HepG2 (cell line): Measurements from ENCODE around the gene MUC13. TPM values are rescaled to one million over a fixed set of nuclear protein-coding genes. Genes with fewer than 3 reads are reported as not detected.

Experiments used
- ATAC-seq: fragments of 200-7000 bp; cut with Tn5 transposase; 3 replicates; pipeline ENCODE4 v1.9.1; 2020; ENCODE audit warnings: mild to moderate bottlenecking, moderate library complexity
- BruUV-seq: library from RNA; stranded (reverse); fragments of 400-500 nt; replicated peaks from 2 replicates; lab custom pipeline; 2021; lab: Mats Ljungman, UMichigan
- CTCF ChIA-PET: fragments of 300-600 bp; formaldehyde crosslinking; extraction: SDS; loops from one replicate; lab custom pipeline; 2021; ENCODE audit warnings: low total read pairs, inconsistent platforms, low intra/inter-chr PET ratio; lab: Yijun Ruan, JAX
- POLR2A ChIA-PET: fragments of 350-600 bp; sonication (Branson Sonifier 250); formaldehyde crosslinking; loops from one replicate; lab custom pipeline; 2020; ENCODE audit warnings: antibody characterized with exemption, inconsistent platforms; lab: Yijun Ruan, JAX
- DNase-seq: peaks from one replicate; pipeline ENCODE4 v3.0.0-alpha.2; 2015; ENCODE audit warnings: low spot score
- FAIRE-seq: peaks from 3 replicates; lab custom pipeline; 2011; peaks lifted over from hg19 to GRCh38; lab: Jason Lieb, UNC
- H2AFZ ChIP-seq: one replicate; pipeline ENCODE4 v1.6.1; 2011; ENCODE audit warnings: low read length, inconsistent platforms
- H3K27ac ChIP-seq: fragments of 300-600 bp; 3 replicates; pipeline ENCODE4 v1.8.0; 2011; ENCODE audit warnings: mixed run types, mild to moderate bottlenecking, mixed read lengths, low read length, inconsistent platforms; ENCODE audit not compliant: insufficient read depth; ENCODE audit errors: extremely low read length
- H3K27me3 ChIP-seq, 2 experiments: fragments of 200-600 bp in 1 of 2; 2 replicates in 1 of 2; 3 replicates in 1 of 2; pipeline versions ENCODE4 v1.6.0 to v1.8.0; 2011; ENCODE audit warnings: low read length in 2 of 2, mild to moderate bottlenecking in 2 of 2, moderate library complexity in 2 of 2, inconsistent platforms in 1 of 2; ENCODE audit not compliant: insufficient read depth in 2 of 2, control insufficient read depth in 1 of 2
- H3K36me3 ChIP-seq, 2 experiments: fragments of 200-600 bp in 1 of 2; replicated peaks in 1 of 2; 2 replicates in 1 of 2; 3 replicates in 1 of 2; pipeline versions ENCODE4 v1.5.1 to v1.8.0; 2011; ENCODE audit warnings: low read length in 2 of 2, inconsistent platforms in 1 of 2; ENCODE audit not compliant: insufficient read depth in 2 of 2, control insufficient read depth in 1 of 2
- H3K4me1 ChIP-seq: 2 replicates; pipeline ENCODE4 v1.5.1; 2012; ENCODE audit warnings: low read length, inconsistent platforms; ENCODE audit not compliant: insufficient read depth
- H3K4me2 ChIP-seq: 2 replicates; pipeline ENCODE4 v1.6.0; 2011; ENCODE audit warnings: low read depth, low read length, inconsistent platforms
- H3K4me3 ChIP-seq, 3 experiments: fragments of 200-600 bp in 1 of 3; sonication (generic), shearing (Covaris generic) in 1 of 3; replicated peaks in 1 of 3; 2 replicates each; pipeline ENCODE4 v1.5.1; 2011 to 2016; ENCODE audit warnings: low read length in 3 of 3, inconsistent platforms in 2 of 3, low read depth in 2 of 3, mild to moderate bottlenecking in 2 of 3, control low read depth in 1 of 3, mixed read lengths in 1 of 3; ENCODE audit not compliant: insufficient read depth in 1 of 3
- H3K79me2 ChIP-seq: one replicate; pipeline ENCODE4 v1.6.1; 2011; ENCODE audit warnings: low read length, inconsistent platforms; ENCODE audit not compliant: insufficient read depth
- H3K9ac ChIP-seq: 2 replicates; pipeline ENCODE4 v1.6.0; 2011; ENCODE audit warnings: mild to moderate bottlenecking, low read depth, low read length, inconsistent platforms; ENCODE audit not compliant: insufficient read depth
- H3K9me3 ChIP-seq: 2 replicates; pipeline ENCODE4 v1.5.1; 2012; ENCODE audit warnings: mild to moderate bottlenecking, low read length
- H4K20me1 ChIP-seq: 2 replicates; pipeline ENCODE4 v1.6.0; 2011; ENCODE audit warnings: inconsistent platforms, mild to moderate bottlenecking, low read length, moderate library complexity; ENCODE audit not compliant: insufficient read depth
- HDAC1 ChIP-seq: sonication (generic); formaldehyde crosslinking; IDR thresholded peaks from 2 replicates; pipeline ENCODE4 v1.5.1; 2020; ENCODE audit warnings: mild to moderate bottlenecking, missing genetic modification reagents
- MAFK ChIP-seq, 2 experiments: IDR thresholded peaks in 1 of 2; conservative IDR thresholded peaks in 1 of 2; 2 replicates each; pipeline ENCODE4 v1.6.1; 2011; ENCODE audit warnings: improper control_type of control experiment in 2 of 2, low read length in 2 of 2
- NR2F2 ChIP-seq: IDR thresholded peaks from 2 replicates; pipeline ENCODE4 v1.6.1; 2012; ENCODE audit warnings: low read depth, inconsistent platforms, borderline replicate concordance
- PATZ1 ChIP-seq: sonication (generic); formaldehyde crosslinking; IDR thresholded peaks from 2 replicates; pipeline ENCODE4 v1.4.0; 2020; ENCODE audit warnings: missing genetic modification reagents
- ZBTB40 ChIP-seq, 2 experiments: fragments of 450-650 bp in 1 of 2; sonication (generic) in 1 of 2; formaldehyde crosslinking in 1 of 2; IDR thresholded peaks; 2 replicates each; pipeline versions ENCODE4 v1.6.1 to v1.8.0; 2016 to 2022; ENCODE audit warnings: antibody characterized with exemption in 1 of 2, mild to moderate bottlenecking in 1 of 2, missing genetic modification reagents in 1 of 2
- ZNF468 ChIP-seq: sonication (generic); formaldehyde crosslinking; IDR thresholded peaks from 2 replicates; pipeline ENCODE4 v1.8.0; 2022; ENCODE audit warnings: mild to moderate bottlenecking, moderate library complexity, missing genetic modification reagents
- ZNF737 ChIP-seq: sonication (generic); formaldehyde crosslinking; IDR thresholded peaks from 2 replicates; pipeline ENCODE4 v1.5.0; 2020; ENCODE audit warnings: missing genetic modification reagents, mild to moderate bottlenecking, borderline replicate concordance
- WGBS: methylation state at CpG from one replicate; pipeline ENCODE4 v1.1.6; 2017; ENCODE audit warnings: low lambda C conversion rate; 5-methylcytosine and 5-hydroxymethylcytosine counted together
- in situ Hi-C: cut with HindIII; loops from 2 replicates; pipeline ENCODE4 v1.10.0; 2017; ENCODE audit warnings: low pct_unique_long_range_greater_than_20kb; ENCODE audit not compliant: extremely low pct_ligation_motif_present
- intact Hi-C: fragments of 100-400 bp; cut with micrococcal nuclease; formaldehyde crosslinking; loops from one replicate; pipeline ENCODE4 v1.10.0; 2022; ENCODE audit not compliant: unreplicated experiment
- polyA plus RNA-seq, 8 experiments: library from polyadenylated mRNA; depleted of rRNA in 3 of 8; stranded (reverse) in 7 of 8; unstranded in 1 of 8; fragments of >200 nt; fragmentation: Illumina TruSeq in 4 of 8; extraction: Trizol in 4 of 8; gene quantifications; 2 replicates each; pipeline versions ENCODE4 v1.2.1 to v1.2.3, GENCODE V29; 2011 to 2016; ENCODE audit warnings: low read depth in 4 of 8, missing spikeins in 1 of 8, mixed read lengths in 1 of 8; ENCODE audit not compliant: insufficient read depth in 1 of 8
- total RNA-seq, 5 experiments: library from RNA; depleted of rRNA; stranded (reverse); fragments of >200 nt; fragmentation: Illumina TruSeq; extraction: Trizol; gene quantifications; 2 replicates each; pipeline ENCODE4 v1.2.3, GENCODE V29; 2016; ENCODE audit warnings: low read depth in 1 of 5

Gene MUC13
- total and polyA plus RNA-seq, 2 of the 13 experiments (the other 11 are each of a cell fraction or from before 2014, with no cell fraction given) = 0.04 to 1.2 TPM

- Histone ChIP-seq H3K27me3 (no peaks in the 10 kb centered on the region), H2AFZ (no peak overlapping the region), H4K20me1 (no peaks in the 10 kb centered on the region; the same call in 1 of the 2 replicates), H3K79me2 (peaks cover 58% of the 10 kb centered on the region), H3K27ac (no peak overlapping the region), H3K36me3 (peaks cover 2 to 5% of the 10 kb centered on the region in 2 experiments; a peak in 3 of 5 replicates), H3K4me1 (peaks cover 85% of the 10 kb centered on the region), H3K4me2 (peak overlapping the region; percentile 98; the same call in 1 of the 2 replicates), H3K9ac (peak overlapping the region; percentile 15; the same call in 1 of the 2 replicates), H3K9me3 (no peaks in the 10 kb centered on the region), H3K4me3 (no peak overlapping the region)
- DNase-seq = no peak
- FAIRE-seq = no peak
- ChIA-PET POLR2A (no interaction called here), CTCF (no interaction called here)
- no TSS peak for BruUV-seq
- no peak for ATAC-seq
- intact Hi-C loops (no loop called here), in situ Hi-C loops (no loop called here)
- WGBS = 87% methylated on average over 6 of the region's 7 CpGs
- no peak for TF ChIP-seq NR2F2
- TF ChIP-seq MAFK (conservative IDR thresholded peaks at IDR 0.05 in 1 of 2, IDR thresholded peaks at IDR 0.05 in 1 of 2; ENCODE audit: low read length in 2 of 2) = no peak
- TF ChIP-seq ZNF737 = no peak
- no peak for TF ChIP-seq PATZ1
- no peak for TF ChIP-seq HDAC1 (CRISPR knock-in tag)
- no peak for TF ChIP-seq ZBTB40 (IDR thresholded peaks at IDR 0.05)
- no peak for TF ChIP-seq ZBTB40 (CRISPR knock-in tag; IDR thresholded peaks at IDR 0.05)
- TF ChIP-seq ZNF468 = no peak
These were observed 50.6 kb downstream of the MUC13 start for GRCh38 chr3:124883766-124884473.
